Lower lobe of right lung (tissue), 2 donors: ENCODE results near the gene TTC4. TPM values are rescaled to one million over a fixed set of nuclear protein-coding genes. Genes with fewer than 3 reads are reported as not detected.

ENCODE experiments used
- ATAC-seq, 2 donors: fragments of 200-7000 bp; cut with Tn5 transposase; one replicate each; pipeline ENCODE4 v1.9.1; 2020 to 2022; ENCODE audit warnings: mild to moderate bottlenecking in 2 of 2, moderate library complexity in 2 of 2
- DNase-seq: peaks from one replicate; pipeline ENCODE4 v3.0.0-alpha.2; 2020
- H3K27ac ChIP-seq: fragments of 200-600 bp; one replicate; pipeline ENCODE4 v1.8.0; 2022
- H3K27me3 ChIP-seq: fragments of 200-600 bp; one replicate; pipeline ENCODE4 v1.8.0; 2022; ENCODE audit warnings: low read depth
- H3K36me3 ChIP-seq: fragments of 200-600 bp; one replicate; pipeline ENCODE4 v1.8.0; 2022; ENCODE audit warnings: mild to moderate bottlenecking
- H3K4me1 ChIP-seq: fragments of 200-600 bp; one replicate; pipeline ENCODE4 v1.8.0; 2022
- H3K4me3 ChIP-seq: fragments of 200-600 bp; one replicate; pipeline ENCODE4 v1.8.0; 2022; ENCODE audit warnings: mild to moderate bottlenecking
- H3K9me3 ChIP-seq: fragments of 200-600 bp; one replicate; pipeline ENCODE4 v1.8.0; 2022
- intact Hi-C: fragments of 100-400 bp; cut with DNase I; formaldehyde crosslinking; loops from one replicate; pipeline ENCODE4 v1.11.0; 2022
- total RNA-seq: library from RNA; stranded (reverse); fragmentation: NEBNext Ultra II Directional; extraction: Animal tissue kit (Norgen Biotek cat#: 25700); gene quantifications from one replicate; pipeline ENCODE4 v1.2.1, GENCODE V29; 2021
- TF ChIP-seq, protein P1 (sequence below): fragments of 200-600 bp; IDR thresholded peaks from one replicate; pipeline ENCODE4 v1.8.0; 2022; ENCODE audit warnings: antibody characterized with exemption, mild to moderate bottlenecking
- donor health status: DM: no; HTN: yes; CAD: no; lungs with severe emphysema.

TTC4 gene
- total RNA-seq, 1 donor from 2014 or later = 13.5 TPM

DNA sequence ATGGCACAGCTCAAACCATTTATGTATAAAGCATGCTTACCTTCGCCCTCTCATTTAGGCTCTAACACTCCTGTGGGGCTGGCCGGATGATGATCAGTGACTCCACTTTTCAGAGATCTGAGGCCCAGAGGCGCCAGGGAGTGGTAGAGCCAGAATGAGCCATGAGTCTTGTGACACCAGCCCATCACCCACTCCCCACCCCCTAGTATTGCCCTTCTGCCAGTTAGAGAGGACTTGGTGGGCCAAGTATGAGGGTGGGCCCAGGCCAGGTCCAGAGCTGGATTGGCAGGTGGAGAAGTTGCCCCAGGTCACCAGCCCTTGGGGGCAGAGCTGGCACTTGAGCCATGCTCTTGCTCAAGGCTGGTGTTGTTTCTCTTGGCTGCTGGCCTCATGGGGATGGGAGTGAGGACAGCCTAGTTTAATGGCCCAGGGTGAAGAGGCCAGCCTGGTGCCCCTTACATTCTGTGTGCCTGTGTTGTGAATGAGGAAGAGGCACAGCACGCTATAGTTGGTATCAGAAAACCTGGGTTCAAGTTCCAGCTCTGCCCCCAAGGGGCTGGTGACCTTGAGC lies 30.2 kb upstream of the TTC4 start:
- ATAC-seq (no peak), DNase-seq (no peak)
- Histone ChIP-seq H3K4me3 (no peak overlapping the region), H3K9me3 (no peaks in the 10 kb centered on the region), H3K27me3 (no peaks in the 10 kb centered on the region), H3K4me1 (no peaks in the 10 kb centered on the region), H3K27ac (no peak overlapping the region), H3K36me3 (no peaks in the 10 kb centered on the region)
- TF ChIP-seq, protein P1, sequence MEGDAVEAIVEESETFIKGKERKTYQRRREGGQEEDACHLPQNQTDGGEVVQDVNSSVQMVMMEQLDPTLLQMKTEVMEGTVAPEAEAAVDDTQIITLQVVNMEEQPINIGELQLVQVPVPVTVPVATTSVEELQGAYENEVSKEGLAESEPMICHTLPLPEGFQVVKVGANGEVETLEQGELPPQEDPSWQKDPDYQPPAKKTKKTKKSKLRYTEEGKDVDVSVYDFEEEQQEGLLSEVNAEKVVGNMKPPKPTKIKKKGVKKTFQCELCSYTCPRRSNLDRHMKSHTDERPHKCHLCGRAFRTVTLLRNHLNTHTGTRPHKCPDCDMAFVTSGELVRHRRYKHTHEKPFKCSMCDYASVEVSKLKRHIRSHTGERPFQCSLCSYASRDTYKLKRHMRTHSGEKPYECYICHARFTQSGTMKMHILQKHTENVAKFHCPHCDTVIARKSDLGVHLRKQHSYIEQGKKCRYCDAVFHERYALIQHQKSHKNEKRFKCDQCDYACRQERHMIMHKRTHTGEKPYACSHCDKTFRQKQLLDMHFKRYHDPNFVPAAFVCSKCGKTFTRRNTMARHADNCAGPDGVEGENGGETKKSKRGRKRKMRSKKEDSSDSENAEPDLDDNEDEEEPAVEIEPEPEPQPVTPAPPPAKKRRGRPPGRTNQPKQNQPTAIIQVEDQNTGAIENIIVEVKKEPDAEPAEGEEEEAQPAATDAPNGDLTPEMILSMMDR = no peak
- intact Hi-C loops = no loop called here

DNA sequence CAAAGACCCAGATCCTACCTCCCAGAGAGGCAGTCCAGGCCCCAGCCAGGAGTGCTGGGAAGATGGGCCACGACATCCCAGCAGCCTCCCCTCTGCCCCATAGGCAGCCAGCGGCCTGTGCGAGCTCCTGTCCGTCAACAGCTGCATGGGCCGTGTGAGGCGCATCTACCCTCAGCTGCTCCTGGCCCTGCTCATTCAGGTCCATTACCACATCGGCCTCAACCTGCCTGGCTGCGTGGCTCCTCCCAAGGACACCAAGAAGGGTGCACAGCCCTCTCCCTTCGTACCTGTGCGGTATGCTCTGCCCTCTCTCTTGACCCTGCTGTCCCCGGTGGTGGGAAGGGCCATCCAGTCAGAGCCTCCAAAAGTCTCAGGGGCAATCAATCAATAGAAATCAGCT lies 29.5 kb upstream of the TTC4 start:
- ATAC-seq (no peak), DNase-seq (no peak)

DNA sequence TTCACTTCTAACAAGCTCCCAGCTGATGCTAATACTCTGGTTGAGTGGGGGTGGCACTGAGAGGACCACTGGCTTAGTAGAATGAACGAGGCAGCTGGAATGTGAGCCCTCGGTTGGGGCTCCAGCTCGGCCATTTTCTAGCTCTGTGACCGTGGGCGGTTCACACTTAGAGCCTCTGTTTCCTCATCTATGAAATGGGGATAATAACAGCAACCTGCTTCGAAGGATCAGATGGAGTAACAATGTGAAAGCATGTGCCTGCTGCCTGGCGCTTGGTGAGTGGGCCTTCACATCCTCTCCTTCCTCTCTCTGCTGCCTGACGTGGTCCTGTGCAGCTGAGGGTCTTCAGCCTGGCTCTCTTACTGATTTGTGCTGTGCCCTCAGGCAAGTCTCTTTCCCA lies 20.9 kb upstream of the TTC4 start:
- intact Hi-C loops = no loop called here
- no peak for ATAC-seq
- Histone ChIP-seq H3K9me3 (no peaks in the 10 kb centered on the region), H3K4me3 (no peak overlapping the region), H3K4me1 (no peaks in the 10 kb centered on the region), H3K36me3 (no peaks in the 10 kb centered on the region), H3K27ac (no peak overlapping the region), H3K27me3 (no peaks in the 10 kb centered on the region)
- TF ChIP-seq, protein P1 = no peak
- DNase-seq = no peak

More for the DNA sequence above, 29.5 kb upstream of the TTC4 start:
- H3K27me3 ChIP-seq = no peaks in the 10 kb centered on the region
- TF ChIP-seq, protein P1 = no peak
- no peak overlapping the region for H3K4me3 ChIP-seq
- H3K27ac ChIP-seq = no peak overlapping the region
- H3K36me3 ChIP-seq = no peaks in the 10 kb centered on the region
- H3K4me1 ChIP-seq = no peaks in the 10 kb centered on the region
- no peaks in the 10 kb centered on the region for H3K9me3 ChIP-seq
- intact Hi-C loops = no loop called here

DNA sequence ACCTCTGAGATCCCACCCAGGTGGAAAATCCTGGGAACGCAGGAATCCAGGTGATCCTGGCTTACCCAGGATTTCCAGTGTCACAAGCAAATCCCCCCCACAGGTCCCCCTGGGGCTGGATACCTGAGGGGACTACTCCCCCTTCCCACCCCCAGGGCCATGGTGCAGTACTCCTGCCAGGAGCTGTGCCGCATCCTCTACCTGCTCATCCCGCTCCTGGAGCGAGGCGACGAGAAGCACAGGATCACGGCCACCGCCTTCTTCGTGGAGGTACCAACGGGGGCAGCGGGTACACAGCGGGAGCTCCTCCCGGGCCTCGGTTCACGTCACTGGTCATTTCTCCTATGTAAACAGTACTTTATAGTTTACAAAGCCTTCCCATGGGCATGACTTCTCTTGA lies 20.4 kb upstream of the TTC4 start:
- Histone ChIP-seq H3K4me3 (no peak overlapping the region), H3K27ac (no peak overlapping the region), H3K9me3 (no peaks in the 10 kb centered on the region), H3K27me3 (no peaks in the 10 kb centered on the region), H3K4me1 (no peaks in the 10 kb centered on the region), H3K36me3 (no peaks in the 10 kb centered on the region)
- intact Hi-C loops = no loop called here
- TF ChIP-seq, protein P1 = no peak
- ATAC-seq = no peak
- no peak for DNase-seq

DNA sequence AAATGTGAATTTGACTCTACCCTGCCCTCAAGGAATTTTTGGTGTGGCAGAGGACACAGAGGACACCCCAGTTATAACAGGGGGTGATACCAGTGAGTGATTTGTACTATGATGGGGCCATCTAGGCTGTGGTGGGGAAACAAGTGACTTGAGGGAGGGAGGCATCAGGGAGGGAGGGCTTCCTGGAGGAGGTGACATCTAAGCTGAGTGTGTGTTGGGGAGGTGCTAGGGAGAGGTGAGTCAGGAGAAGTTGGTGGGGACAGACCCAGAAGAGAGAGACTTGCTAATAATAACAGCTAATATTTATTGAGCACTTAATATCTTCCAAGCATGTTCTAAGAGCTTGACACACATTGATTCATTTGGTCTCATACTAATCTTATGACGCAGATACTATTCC lies 19.9 kb upstream of the TTC4 start:
- Histone ChIP-seq H3K27me3 (no peaks in the 10 kb centered on the region), H3K9me3 (no peaks in the 10 kb centered on the region), H3K4me3 (no peak overlapping the region), H3K36me3 (no peaks in the 10 kb centered on the region), H3K4me1 (no peaks in the 10 kb centered on the region), H3K27ac (no peak overlapping the region)
- TF ChIP-seq, protein P1 = no peak
- no peak for ATAC-seq
- intact Hi-C loops = no loop called here
- DNase-seq = no peak

DNA sequence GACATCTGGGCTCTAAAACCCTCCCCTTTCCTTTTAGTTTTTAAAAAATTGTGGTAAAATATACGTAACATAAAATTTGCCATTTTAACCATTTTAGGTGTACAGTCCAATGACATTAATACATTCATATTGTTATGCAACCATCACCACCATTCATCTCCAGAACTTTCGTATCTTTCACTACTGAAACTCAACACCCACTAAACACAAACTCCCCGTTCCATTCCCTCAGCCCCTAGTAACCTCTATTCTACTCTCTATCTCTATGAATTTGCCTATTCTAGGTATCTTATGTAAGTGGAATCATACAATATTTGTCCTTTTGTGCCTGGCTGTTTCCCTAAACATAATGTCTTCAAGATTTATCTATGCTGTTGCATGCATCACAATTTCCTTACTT lies 19.4 kb upstream of the TTC4 start:
- H3K4me3 ChIP-seq = no peak overlapping the region
- TF ChIP-seq, protein P1 = no peak

More for the DNA sequence above, 19.4 kb upstream of the TTC4 start:
- intact Hi-C loops = no loop called here
- Histone ChIP-seq H3K27me3 (no peaks in the 10 kb centered on the region), H3K9me3 (no peaks in the 10 kb centered on the region), H3K4me1 (no peaks in the 10 kb centered on the region), H3K36me3 (no peaks in the 10 kb centered on the region), H3K27ac (no peak overlapping the region)
- DNase-seq (no peak), ATAC-seq (no peak)
